Measurements from ENCODE around the gene GPR75. TPM values are rescaled to one million over a fixed set of nuclear protein-coding genes. Genes with fewer than 3 reads are reported as not detected.
"Not testable (repeated sequence)": the region's sequence is repeated elsewhere in the genome, so short reads cannot be mapped to it uniquely, and the experiment has no call there.

GPR75 gene
- total RNA-seq, 1 donor from 2014 or later = 0.50 TPM

DNA sequence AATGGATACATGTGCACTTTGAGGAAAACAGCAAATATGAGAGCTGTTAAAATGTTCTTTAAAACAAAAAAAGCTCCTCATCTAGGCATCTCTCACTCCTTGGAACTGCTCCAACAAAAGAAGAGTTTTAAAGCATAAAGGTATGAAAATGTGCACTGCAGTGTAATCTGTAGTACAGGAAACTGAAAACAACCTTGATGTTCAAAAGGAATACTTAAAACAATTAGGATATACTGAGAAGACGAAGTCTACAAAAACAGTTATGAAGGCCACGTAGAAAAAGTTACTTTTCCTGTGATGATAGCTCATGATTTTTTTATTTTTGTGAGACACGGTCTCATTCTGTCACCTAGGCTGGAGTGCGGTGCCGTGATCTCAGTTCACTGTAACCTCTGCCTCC is 2.1 kb upstream of the GPR75 start:
- no peak for DNase-seq
- intact Hi-C loops (cut with micrococcal nuclease) = no loop called here
- ATAC-seq = no peak

DNA sequence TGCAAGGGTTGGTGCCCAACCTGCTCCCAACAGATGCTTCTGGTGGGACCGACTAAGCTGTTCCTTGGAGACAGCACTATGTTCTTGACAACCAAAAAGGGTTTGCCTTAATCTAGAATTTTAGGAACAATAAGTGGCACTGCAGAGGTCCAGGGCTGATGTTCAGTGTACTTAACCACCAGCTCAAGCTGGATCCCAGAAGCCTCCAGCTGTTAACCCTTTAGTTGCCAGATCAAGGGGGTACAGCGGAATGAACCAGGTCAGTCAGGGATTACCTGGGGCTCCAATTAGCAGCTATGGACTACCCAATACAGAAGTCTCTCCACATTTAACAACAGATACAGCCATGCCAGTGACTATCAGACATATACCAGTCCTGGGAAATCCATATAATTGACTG is 3.5 kb downstream of the GPR75 start:
- no peak for ATAC-seq
- intact Hi-C loops (cut with micrococcal nuclease) = no loop called here
- DNase-seq = no peak

DNA sequence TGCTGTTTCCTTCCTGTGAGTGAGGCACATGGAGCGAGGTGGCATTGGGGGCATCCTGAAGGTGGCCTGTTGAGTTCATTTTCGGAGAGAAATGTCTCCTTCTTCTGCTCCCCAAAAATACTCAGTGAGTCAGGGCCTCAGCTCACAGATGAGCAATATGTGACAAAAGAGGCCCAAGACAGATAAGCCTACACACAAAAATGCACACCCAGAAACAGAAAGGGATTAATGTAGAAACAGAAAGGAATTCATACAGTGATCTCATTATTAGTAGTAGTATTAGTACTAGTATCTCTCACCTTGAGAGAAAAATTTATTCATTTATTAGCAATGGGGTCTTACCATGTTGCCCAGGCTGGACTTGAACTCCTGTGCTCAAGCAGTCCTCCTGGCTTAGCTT is 5.1 kb downstream of the GPR75 start:
- DNase-seq (no peak), ATAC-seq (no peak)
- intact Hi-C loops (cut with micrococcal nuclease) = no loop called here

DNA sequence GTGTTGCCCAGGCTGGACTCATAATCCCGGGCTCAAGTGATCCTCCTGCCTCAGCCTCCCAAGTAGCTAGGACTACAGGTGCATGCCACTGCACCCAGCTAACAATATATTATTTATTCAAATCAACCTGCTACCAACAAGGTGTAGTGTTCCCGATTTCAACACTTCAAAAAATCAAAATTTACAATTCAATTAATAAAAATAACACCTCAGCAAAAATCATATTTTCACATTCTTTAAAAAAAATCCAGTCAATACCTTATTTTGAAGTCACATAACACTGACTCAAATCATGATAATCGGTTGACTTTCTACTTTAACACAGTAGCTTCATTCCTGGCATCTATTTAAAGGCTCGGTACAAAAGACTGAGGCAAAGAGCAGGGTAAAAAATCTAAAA is 7.2 kb downstream of the GPR75 start:
- intact Hi-C loops (cut with micrococcal nuclease) = no loop called here
- no peak for ATAC-seq
- DNase-seq = no peak

DNA sequence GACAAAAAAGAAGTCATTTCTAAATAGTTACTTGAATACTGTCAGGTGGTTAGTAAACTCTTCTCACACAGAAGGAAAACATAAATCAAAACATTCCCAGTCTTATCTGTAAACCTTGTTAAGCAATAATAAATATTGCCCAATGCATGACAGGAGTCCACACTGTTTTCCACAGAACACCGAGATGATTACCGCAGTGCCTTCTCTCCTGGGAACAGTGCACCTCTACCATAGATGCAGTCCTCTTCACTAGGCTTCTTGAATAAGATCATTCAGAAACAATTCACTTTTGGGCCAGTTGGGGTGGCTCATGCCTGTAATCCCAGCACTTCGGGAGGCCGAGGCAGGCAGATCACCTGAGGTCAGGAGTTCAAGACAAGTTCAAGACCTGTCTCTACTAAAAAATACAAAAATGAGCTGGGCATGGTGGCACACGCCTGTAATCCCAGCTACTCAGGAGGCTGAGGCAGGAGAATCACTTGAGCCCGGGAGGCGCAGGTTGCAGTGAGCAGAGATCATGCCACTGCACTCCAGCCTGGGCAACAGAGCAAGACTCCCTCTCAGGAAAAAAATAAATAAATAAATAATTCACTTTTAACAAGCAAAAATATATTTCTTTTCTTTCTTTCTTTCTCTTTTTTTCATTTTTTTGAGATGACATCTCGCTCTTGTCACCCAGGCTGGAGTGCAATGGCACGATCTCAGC is 8.6 kb downstream of the GPR75 start:
- intact Hi-C loops (cut with micrococcal nuclease); DNase-seq; ATAC-seq: not testable (repeated sequence)

DNA sequence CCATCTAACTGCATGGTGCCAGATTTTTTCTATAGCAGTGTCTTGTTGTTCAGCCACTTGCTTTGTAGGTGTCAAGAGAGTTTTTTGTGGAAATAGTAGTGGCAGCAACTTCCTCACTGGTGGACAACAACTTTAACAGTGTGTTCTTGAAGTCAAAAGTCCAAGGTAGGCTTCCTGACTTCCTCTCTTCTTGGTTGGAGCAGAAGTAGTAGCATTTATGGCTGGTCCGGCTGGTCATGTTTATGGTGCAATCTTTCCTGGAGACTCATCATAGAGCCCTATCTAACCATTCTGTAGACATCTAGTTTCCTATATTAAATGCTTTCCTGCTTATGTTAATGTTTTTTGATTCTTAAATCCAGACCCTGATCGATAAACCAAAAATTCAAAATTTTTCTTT is 11.7 kb downstream of the GPR75 start:
- ATAC-seq (no peak), DNase-seq (no peak)
- intact Hi-C loops (cut with micrococcal nuclease) = no loop called here

DNA sequence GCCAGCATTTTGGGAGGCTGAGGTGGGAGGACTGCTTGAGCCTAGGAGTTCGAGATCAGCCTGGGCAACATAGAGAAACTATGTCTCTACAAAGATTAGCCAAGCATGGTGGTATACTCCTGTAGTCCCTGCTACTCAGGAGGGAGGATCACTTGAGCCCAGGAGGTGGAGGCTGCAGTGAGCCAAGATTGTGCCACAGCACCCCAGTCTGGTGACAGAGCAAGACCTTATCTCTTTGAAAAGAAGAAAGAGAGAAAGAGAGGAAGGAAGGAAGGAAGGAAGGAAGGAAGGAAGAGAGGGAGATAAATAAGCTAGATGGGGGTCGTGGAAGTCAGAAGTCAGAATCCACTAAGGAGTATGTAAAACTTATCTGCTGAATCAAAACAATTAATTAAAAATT is 16.2 kb downstream of the GPR75 start:
- intact Hi-C loops (cut with micrococcal nuclease) = no loop called here
- DNase-seq = no peak
- ATAC-seq = no peak

DNA sequence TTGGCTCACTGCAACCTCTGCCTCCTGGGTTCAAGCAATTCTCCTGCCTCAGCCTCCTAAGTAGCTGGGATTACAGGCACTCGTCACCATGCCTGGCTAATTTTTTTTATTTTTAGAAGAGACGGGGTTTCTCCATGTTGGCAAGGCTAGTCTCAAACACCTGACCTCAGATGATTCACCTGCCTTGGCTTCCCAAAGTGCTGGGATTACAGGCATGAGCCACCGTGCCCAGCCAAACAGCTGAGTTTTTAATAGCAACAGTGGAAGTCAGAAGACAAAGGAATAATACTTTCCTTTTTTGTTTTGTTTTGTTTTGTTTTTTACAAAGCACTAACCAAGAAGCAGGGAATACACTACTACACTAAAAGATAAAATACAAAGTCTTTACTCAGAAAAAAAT is 16.9 kb downstream of the GPR75 start:
- DNase-seq (no peak), ATAC-seq (no peak)
- intact Hi-C loops (cut with micrococcal nuclease) = no loop called here

DNA sequence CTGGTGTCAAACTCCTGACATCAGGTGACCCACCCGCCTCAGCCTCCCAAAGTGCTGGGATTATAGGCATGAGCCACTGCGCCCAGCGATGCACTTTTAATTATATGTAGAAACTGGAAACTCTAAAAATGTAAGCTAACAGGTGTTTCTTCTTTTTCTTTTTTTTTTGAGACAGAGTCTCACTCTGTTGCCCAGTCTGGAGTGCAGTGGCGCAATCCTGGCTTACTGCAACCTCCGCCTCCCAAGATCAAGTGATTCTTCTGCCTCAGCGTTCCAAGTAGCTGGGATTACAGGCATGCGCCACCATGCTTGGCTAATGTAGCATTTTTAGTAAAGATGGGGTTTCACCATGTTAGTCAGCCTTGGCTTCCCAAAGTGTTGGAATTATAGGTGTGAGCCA is 18.1 kb downstream of the GPR75 start:
- intact Hi-C loops (cut with micrococcal nuclease); ATAC-seq; DNase-seq: not testable (repeated sequence)

DNA sequence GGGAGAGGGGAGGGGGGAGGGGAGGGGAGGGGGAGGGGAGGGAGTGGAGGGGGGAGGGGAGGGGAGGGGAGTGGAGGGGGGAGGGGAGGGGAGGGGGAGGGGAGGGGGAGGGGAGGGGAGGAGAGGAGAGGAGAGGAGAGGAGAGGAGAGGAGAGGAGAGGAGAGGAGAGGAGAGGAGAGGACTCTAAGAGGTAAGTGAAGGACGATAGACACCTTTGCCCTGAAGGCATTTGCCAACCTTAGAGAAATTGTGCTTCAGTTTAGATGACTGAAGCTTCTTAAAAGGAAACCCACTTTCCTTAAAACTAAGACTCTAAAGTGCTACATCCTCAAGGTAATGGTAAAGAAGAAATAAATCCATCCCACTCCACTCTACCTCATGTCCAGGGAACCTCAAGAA is 19.2 kb downstream of the GPR75 start:
- no peak for DNase-seq
- intact Hi-C loops (cut with micrococcal nuclease) = no loop called here

DNA sequence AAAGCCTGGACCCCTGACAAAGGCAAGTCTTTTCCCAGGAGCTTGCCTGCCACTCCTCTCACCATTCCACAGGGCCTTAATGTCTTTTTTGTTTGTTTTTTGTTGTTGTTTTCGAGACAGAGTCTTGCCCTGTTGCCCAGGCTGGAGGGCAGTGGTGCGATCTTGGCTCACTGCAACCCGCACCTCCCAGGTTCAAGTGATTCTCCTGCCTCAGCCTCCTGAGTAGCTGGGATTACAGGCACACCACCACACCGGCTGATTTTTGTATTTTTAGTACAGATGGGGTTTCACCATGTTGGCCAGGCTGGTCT is 29.8 kb downstream of the GPR75 start:
- ATAC-seq; intact Hi-C loops (cut with micrococcal nuclease): not testable (repeated sequence)

More for the DNA sequence above, 19.2 kb downstream of the GPR75 start:
- no peak for ATAC-seq

DNA sequence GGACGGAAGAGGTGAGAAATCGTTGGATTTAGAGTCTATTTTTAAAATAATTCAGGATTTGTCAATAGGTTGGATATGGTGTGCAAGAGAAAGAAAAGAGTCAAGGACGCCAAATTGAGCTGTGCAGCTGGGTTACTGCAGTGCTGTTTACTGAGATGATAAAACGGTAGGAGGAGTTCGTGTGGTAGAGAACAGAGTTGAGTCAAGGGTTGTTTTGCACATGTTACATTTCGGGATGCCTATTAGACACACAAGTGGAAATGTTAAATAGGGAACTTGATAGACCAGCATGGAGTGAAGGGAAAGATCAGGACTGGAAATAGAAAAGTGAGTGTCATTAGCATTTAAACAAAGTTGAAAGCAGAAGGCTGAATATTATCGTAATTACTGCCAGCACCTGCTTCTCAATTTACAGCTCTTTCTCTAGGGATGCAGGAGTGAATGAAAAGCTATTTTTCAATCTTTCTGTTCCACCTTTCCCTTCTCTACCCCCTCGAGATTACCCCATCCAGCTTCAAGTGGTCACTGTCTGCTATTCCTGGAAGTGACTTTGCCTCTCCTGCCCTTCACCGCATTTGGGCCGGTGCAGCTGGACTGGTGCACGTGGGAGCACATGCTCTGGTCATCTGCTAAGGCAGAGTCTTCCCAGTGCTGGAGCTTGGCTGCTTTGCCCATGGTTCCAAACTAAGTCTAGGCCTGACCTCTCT is 30.3 kb downstream of the GPR75 start:
- DNase-seq (peak; percentile 44), ATAC-seq (peak; percentile 71)
- intact Hi-C loops (cut with micrococcal nuclease) = no loop called here

More for the DNA sequence above, 29.8 kb downstream of the GPR75 start:
- DNase-seq = not testable (repeated sequence)

DNA sequence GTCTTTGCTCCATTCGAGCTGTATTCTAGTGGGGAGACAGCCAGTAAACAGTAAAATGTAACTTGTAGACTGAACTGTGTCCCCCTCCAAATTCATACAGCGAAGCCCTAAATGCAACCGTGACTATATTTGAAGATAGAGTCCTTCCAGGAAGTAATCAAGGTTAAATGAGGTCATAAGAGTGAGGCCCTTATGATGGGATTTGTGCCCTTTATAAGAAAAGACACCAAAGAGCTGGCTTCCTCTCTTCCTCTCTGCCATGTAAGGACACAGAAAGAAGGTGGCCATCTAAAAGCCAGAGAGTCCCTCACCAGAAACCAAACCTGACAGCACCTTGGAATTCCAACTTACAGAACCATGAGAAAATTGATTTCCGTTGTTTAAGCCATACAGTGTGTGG is 31.4 kb downstream of the GPR75 start:
- ATAC-seq = no peak
- DNase-seq = no peak
- intact Hi-C loops (cut with micrococcal nuclease) = no loop called here

DNA sequence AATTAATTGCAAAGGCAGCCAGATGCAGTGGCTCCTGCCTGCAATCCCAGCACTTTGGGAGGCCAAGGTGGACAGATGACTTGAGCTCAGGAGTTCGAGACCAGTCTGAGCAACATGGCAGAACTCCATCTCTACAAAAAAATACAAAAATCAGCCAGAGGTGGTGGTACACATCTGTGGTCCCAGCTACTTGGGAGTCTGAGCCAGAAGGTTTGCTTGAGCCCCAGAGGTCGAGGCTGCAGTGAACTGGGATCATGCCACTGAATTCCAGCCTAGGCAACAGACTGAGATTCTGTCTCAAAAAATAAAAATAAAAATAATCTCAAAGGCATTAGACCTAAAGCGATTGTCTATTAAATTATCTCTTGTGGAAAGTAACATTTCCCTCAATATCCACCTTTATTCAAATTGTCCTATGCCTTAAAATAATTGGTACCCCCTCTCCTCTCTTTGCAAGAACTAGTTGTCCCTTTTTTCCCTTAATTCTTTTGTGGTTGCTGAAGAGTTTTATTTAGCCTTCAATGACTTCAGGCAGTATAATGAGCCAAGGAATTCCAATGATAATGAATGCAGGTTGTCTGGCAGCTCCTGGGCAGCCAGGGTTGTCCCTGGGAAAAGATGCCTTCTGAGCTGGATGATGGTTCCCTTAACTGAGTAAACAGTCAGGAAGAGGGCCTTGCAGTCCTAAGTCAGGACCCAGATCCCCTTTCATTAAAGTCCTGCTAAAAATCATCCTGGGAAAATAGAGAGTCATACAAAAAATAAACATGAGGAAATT is 32.2 kb downstream of the GPR75 start:
- intact Hi-C loops (cut with micrococcal nuclease) = no loop called here
- DNase-seq (no peak), ATAC-seq (peak; percentile 78)

DNA sequence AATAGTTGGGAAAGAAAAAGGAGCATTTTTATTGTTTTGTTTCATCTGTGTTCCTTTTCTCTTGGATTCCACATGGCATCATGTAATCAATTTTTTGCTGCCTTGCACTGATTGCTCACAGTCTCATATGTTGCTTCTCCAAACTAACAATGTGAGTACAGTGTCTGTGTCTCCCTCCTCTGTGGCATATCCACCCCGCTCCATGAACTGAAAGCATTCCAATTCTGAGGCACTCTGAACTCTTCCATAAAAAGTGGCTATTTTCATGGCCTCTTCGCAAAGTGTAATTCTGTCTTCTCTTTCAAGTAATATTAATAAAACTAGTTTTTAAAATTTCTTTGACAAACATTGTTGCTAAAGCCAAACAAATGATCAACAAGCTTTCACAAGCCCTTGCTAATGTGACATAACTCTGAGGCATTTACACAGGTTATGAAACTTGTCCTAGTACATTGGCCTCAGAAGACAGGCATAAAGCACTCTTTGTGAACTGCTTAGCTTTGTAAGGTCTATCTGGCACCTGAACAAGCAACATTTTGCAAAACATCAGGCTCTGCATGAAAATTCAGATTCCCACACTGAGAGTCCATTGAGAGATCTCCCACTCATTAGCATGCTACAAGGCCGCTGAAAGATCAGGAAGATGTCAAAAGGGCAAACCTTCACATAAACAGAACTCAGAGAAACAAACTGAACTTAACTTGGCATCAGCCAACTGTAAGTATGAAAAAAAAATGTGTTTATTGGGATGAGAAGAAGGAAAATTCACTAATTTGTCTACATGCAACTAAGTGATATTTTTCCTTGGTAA is 33.0 kb downstream of the GPR75 start:
- ATAC-seq = peak; percentile 77
- intact Hi-C loops (cut with micrococcal nuclease) = no loop called here
- no peak for DNase-seq

DNA sequence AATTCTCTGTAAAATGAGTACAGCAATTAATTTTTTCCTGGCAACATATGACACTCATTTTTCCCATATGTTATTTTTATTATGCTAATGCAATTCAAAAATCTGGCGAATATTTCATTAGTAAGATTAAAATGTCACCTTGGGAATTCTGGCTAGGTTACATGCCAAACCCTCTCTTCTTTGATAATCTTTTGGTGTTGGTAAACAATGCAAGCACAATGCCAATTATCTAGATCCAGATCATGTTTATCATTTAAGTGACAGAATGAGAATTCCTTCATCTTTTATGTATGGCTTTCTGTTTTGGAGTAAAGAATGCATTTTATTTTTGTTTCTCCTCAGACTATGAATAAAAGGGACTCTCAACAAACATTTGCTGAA is 33.7 kb downstream of the GPR75 start:
- DNase-seq = no peak
- intact Hi-C loops (cut with micrococcal nuclease) = no loop called here
- no peak for ATAC-seq

DNA sequence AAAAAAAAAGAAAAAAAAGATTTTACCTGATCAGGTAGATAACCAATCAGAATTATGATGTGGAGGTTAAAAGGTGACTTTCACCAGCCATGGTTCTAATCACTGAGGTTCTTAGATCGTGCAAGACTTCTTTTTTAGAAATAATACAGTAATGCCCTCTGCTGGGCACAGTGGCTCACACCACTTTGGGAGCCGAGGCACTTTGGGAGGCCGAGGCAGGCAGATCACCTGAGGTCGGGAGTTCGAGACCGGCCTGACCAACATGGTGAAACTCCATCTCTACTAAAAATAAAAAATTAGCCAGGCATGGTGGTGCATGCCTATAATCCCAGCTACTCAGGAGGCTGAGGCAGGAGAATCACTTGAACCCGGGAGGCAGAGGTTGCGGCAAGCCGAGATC is 36.1 kb downstream of the GPR75 start:
- DNase-seq; intact Hi-C loops (cut with micrococcal nuclease); ATAC-seq: not testable (repeated sequence)

DNA sequence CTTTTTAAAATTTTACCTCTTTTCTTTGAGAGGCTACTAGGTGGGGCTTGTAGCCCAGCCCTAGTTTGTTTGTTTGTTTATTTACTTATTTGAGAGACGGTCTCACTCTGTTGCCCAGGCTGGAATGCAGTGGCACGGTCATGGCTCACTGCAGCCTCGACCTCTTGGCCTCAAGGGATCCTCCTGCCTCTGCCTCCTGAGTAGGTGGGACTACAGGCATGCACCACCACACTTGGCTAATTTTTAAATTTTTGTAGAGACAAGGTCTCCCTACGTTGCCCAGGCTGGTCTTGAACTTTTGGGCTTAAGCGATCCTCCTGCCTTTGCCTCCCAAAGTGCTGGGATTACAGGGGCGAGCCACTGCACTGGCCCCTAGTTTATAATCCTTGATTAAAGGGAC is 38.0 kb downstream of the GPR75 start:
- DNase-seq (no peak), ATAC-seq (no peak)
- intact Hi-C loops (cut with micrococcal nuclease) = no loop called here

DNA sequence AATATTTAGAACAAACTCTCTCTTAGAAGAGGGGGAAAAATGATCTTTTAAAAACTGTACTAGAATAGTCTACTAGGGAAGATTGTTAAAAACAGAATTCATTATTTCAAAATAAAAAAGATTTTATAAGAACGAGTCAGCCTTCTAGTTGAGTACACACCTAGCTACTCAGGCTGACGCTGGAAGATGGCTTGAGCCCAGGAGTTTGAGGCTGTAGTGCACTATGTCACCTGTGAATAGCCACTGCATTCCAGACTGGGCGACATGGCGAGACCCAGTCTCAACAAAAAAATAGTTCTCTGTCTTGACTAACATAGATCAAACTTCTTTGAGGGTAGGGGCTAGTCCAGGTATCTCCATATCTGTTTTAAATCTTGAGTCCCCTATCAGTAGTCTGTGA is 39.1 kb downstream of the GPR75 start:
- DNase-seq = no peak
- intact Hi-C loops (cut with micrococcal nuclease) = no loop called here
- no peak for ATAC-seq

DNA sequence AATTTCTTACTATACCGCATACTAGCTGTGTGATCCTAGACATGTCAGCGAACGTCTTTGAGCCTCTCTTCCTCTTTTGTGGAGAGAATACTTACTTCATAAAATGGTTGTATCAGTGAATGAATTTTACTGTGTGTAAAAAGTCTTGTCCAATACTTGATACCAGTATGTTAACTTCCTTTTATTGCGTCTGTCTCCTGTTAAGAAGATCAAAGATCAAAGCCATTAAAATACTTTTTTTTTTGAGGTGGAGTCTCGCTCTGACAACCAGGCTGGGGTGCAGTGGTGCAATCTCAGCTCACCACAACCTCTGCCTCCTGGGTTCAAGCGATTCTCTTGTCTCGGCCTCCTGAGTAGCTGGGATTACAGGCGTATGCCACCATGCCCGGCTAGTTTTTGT is 39.7 kb downstream of the GPR75 start:
- DNase-seq = no peak
- no peak for ATAC-seq
- intact Hi-C loops (cut with micrococcal nuclease) = no loop called here
